Measurements from ENCODE around the gene EFL1.

The EFL1 gene

DNA sequence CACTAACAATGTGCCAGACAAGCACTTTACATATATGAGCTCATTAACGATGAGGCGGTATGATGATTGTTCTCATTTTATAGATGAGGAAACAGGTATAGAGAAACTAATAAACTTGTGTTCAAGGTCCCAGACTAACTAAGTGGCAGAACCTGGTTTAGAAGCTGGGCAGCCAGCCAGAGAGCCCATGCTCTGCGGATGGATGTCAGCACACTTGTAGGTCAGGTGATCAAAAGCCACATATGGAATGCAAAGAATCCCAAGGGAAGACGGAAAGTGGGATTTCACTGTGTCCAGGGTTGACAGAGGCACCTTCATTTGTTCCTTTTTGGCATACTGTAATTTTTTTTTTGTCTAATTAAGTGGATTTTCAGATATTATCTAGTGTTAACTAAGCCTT, 103.7 kb downstream of the EFL1 start:
- no peaks in the 10 kb centered on the region for H3K27me3 ChIP-seq (ENCODE audit: insufficient read depth, insufficient read length)
- peaks cover 13% of the 10 kb centered on the region for H3K36me3 ChIP-seq (ENCODE audit: insufficient read depth, insufficient read length, low read length)
- H3K9ac ChIP-seq (ENCODE audit: insufficient read length, low read depth): no peak overlapping the region
- DNase-seq (ENCODE audit: low read depth, low spot score): no peak
- no peaks in the 10 kb centered on the region for H3K9me3 ChIP-seq (ENCODE audit: insufficient read depth, low read length)
- TF ChIP-seq YY1 (IDR thresholded peaks at IDR 0.05; ENCODE audit: insufficient read depth, insufficient read length): no peak
- no peak for TF ChIP-seq SUZ12 (IDR thresholded peaks at IDR 0.05; ENCODE audit: extremely low read depth, insufficient read depth, insufficient read length)
- no peak for TF ChIP-seq ZNF274 (IDR thresholded peaks at IDR 0.05; ENCODE audit: low read depth, low read length)
- H3K4me1 ChIP-seq (ENCODE audit: insufficient read depth, insufficient read length): peaks cover 2% of the 10 kb centered on the region
- H3K4me3 ChIP-seq (ENCODE audit: insufficient read length, low read depth): no peak overlapping the region

DNA sequence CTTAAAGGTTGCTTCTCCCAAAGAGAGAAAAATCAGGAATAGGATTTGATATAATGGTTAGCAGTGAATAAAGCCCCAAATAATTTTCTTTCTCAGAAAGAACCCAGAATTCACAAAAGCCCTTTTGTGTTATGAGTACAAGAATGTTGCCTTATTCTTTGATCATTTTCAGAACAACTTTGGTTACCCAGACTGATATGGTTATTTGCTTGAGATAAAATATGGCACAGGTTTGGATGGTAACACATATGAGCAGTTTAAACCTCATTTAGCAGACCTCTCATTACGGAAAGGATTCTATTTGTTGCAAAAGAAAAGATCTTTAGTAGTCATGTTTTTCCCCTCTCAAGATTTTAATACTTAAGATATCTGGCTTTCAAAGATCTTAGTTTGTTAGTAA, 111.9 kb downstream of the EFL1 start:
- Histone ChIP-seq H3K4me1 (ENCODE audit: insufficient read depth, insufficient read length) (no peaks in the 10 kb centered on the region), H3K9me3 (ENCODE audit: insufficient read depth, low read length) (no peaks in the 10 kb centered on the region), H3K9ac (ENCODE audit: insufficient read length, low read depth) (no peak overlapping the region), H3K4me3 (ENCODE audit: insufficient read length, low read depth) (no peak overlapping the region), H3K36me3 (ENCODE audit: insufficient read depth, insufficient read length, low read length) (peaks cover 13% of the 10 kb centered on the region), H3K27me3 (ENCODE audit: insufficient read depth, insufficient read length) (no peaks in the 10 kb centered on the region)
- no peak for DNase-seq (ENCODE audit: low read depth, low spot score)
- TF ChIP-seq SUZ12 (IDR thresholded peaks at IDR 0.05; ENCODE audit: extremely low read depth, insufficient read depth, insufficient read length) (no peak), YY1 (IDR thresholded peaks at IDR 0.05; ENCODE audit: insufficient read depth, insufficient read length) (no peak), ZNF274 (IDR thresholded peaks at IDR 0.05; ENCODE audit: low read depth, low read length) (no peak)

DNA sequence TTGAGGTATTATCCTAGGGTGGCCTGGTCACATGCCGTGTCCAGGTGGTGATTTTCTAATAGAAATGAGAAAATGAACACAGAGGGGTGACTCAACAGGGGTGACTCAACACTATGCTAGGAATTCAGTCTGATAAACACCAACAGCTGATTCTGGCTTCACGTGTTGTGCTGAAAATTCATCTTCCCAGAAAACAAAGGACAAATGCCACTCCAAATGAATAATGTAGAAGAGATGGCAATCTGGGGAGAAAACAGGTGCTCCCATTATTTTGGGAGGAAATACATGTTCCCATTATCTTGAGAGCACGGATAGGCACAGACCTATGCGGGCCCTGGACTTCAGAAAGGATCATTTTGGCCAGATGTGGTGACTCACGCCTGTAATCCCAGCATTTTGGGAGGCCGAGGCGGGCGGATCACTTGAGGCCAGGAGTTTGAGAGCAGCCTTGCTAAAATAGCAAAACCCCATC, 115.5 kb downstream of the EFL1 start:
- Histone ChIP-seq H3K9ac (ENCODE audit: insufficient read length, low read depth) (no peak overlapping the region), H3K27me3 (ENCODE audit: insufficient read depth, insufficient read length) (no peaks in the 10 kb centered on the region), H3K9me3 (ENCODE audit: insufficient read depth, low read length) (no peaks in the 10 kb centered on the region), H3K4me3 (ENCODE audit: insufficient read length, low read depth) (no peak overlapping the region), H3K36me3 (ENCODE audit: insufficient read depth, insufficient read length, low read length) (peaks cover 12% of the 10 kb centered on the region), H3K4me1 (ENCODE audit: insufficient read depth, insufficient read length) (no peaks in the 10 kb centered on the region)
- no peak for DNase-seq (ENCODE audit: low read depth, low spot score)
- TF ChIP-seq ZNF274 (IDR thresholded peaks at IDR 0.05; ENCODE audit: low read depth, low read length): no peak
- TF ChIP-seq YY1 (IDR thresholded peaks at IDR 0.05; ENCODE audit: insufficient read depth, insufficient read length): no peak
- no peak for TF ChIP-seq SUZ12 (IDR thresholded peaks at IDR 0.05; ENCODE audit: extremely low read depth, insufficient read depth, insufficient read length)

DNA sequence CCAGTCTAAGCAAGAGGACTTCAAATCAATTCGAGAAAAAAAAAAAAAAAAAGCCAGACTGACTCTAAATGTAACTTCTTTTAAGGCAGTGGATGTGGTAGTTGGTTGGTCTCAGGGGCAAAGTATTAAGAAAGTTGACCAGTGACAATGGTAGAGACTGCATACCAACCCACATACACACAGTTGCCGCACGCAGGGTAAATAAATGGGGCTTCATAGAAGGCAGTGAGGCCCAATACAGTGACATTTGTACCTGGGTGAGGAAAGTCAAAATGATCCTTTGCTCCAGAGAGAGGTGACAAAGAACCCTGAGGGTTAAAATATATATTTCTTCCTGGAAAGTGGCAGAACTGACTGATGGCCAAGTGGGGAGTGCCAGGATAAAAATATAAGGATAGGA, 116.0 kb downstream of the EFL1 start:
- Histone ChIP-seq H3K9me3 (ENCODE audit: insufficient read depth, low read length) (no peaks in the 10 kb centered on the region), H3K4me3 (ENCODE audit: insufficient read length, low read depth) (no peak overlapping the region), H3K9ac (ENCODE audit: insufficient read length, low read depth) (no peak overlapping the region), H3K4me1 (ENCODE audit: insufficient read depth, insufficient read length) (no peaks in the 10 kb centered on the region), H3K36me3 (ENCODE audit: insufficient read depth, insufficient read length, low read length) (peaks cover 8% of the 10 kb centered on the region), H3K27me3 (ENCODE audit: insufficient read depth, insufficient read length) (no peaks in the 10 kb centered on the region)
- TF ChIP-seq ZNF274 (IDR thresholded peaks at IDR 0.05; ENCODE audit: low read depth, low read length): no peak
- TF ChIP-seq YY1 (IDR thresholded peaks at IDR 0.05; ENCODE audit: insufficient read depth, insufficient read length): no peak
- TF ChIP-seq SUZ12 (IDR thresholded peaks at IDR 0.05; ENCODE audit: extremely low read depth, insufficient read depth, insufficient read length): no peak
- DNase-seq (ENCODE audit: low read depth, low spot score): no peak

DNA sequence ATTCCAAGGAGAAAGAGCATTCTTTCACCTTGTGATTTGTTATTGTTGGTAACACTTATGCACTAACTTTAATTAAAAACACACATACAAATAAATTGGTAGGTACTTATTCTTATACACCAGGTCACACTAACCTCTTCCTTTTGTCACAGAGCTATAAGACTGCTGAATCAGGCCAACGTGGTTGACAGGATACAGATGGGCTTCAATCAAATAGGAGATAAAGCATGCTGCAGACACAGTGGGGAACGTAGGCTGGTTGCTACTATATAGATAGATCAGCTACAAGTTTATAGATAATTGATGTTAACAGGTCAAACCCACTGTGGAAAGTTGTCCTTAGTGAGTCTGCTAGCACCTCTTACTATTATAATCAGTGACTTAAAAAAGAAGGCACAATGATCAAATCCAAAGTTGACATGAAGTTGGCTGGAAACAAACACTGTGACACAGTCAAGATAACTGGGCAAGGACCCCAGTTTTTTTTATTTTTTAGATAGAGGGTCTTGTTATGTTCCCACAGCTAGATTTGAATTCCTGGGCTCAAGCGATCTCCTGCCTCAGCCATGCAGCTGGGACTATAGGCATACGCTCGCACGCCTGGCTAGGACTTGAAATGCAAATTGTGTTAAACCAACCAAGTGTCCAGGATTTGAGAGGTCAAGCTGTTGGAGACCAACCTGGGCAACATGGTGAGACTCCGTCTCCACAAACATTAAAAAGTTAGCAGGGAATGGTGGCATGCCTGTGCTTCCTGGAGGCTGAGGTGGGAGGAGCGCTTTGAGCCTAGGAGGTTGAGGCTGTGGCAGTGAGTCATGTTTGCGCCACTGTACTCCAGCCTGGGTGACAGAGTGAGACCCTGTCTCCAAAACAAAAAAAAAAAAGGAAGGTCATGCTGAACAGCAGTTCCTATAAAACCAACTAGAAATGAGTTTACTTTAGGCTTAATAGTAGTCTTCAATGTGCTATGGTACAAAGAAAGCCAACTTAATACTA, 118.8 kb downstream of the EFL1 start:
- H3K4me1 ChIP-seq (ENCODE audit: insufficient read depth, insufficient read length): no peaks in the 10 kb centered on the region
- DNase-seq (ENCODE audit: low read depth, low spot score): no peak
- no peak for TF ChIP-seq YY1 (IDR thresholded peaks at IDR 0.05; ENCODE audit: insufficient read depth, insufficient read length)
- TF ChIP-seq ZNF274 (IDR thresholded peaks at IDR 0.05; ENCODE audit: low read depth, low read length): no peak
- TF ChIP-seq SUZ12 (IDR thresholded peaks at IDR 0.05; ENCODE audit: extremely low read depth, insufficient read depth, insufficient read length): no peak

DNA sequence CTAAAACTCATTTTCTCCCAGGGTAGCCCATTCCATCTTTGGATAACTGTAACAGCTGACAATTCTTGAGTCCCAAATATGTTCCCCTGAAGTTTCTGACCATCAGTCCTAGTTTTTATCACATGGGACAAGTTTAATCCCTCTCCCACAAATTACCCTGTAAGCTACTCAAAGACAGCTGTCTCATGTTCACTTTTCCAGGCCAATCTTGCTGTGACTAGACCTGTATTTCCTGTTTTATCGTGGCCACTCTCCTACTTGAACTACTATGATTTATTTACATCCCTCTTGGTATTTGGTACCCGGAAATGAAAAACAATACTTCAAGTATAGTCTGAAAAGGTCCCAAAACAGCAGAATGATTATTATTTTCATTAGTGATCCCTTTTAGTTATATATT, 121.6 kb downstream of the EFL1 start:
- H3K27me3 ChIP-seq (ENCODE audit: insufficient read depth, insufficient read length): no peaks in the 10 kb centered on the region
- H3K4me3 ChIP-seq (ENCODE audit: insufficient read length, low read depth): no peak overlapping the region
- H3K9me3 ChIP-seq (ENCODE audit: insufficient read depth, low read length): no peaks in the 10 kb centered on the region
- no peak for TF ChIP-seq ZNF274 (IDR thresholded peaks at IDR 0.05; ENCODE audit: low read depth, low read length)
- no peak for TF ChIP-seq SUZ12 (IDR thresholded peaks at IDR 0.05; ENCODE audit: extremely low read depth, insufficient read depth, insufficient read length)
- TF ChIP-seq YY1 (IDR thresholded peaks at IDR 0.05; ENCODE audit: insufficient read depth, insufficient read length): no peak
- H3K36me3 ChIP-seq (ENCODE audit: insufficient read depth, insufficient read length, low read length): peaks cover 14% of the 10 kb centered on the region
- no peak for DNase-seq (ENCODE audit: low read depth, low spot score)
- no peaks in the 10 kb centered on the region for H3K4me1 ChIP-seq (ENCODE audit: insufficient read depth, insufficient read length)
- H3K9ac ChIP-seq (ENCODE audit: insufficient read length, low read depth): no peak overlapping the region

More for the DNA sequence above, 118.8 kb downstream of the EFL1 start:
- no peak overlapping the region for H3K4me3 ChIP-seq (ENCODE audit: insufficient read length, low read depth)
- no peak overlapping the region for H3K9ac ChIP-seq (ENCODE audit: insufficient read length, low read depth)
- H3K9me3 ChIP-seq (ENCODE audit: insufficient read depth, low read length): no peaks in the 10 kb centered on the region
- no peaks in the 10 kb centered on the region for H3K36me3 ChIP-seq (ENCODE audit: insufficient read depth, insufficient read length, low read length)
- no peaks in the 10 kb centered on the region for H3K27me3 ChIP-seq (ENCODE audit: insufficient read depth, insufficient read length)

DNA sequence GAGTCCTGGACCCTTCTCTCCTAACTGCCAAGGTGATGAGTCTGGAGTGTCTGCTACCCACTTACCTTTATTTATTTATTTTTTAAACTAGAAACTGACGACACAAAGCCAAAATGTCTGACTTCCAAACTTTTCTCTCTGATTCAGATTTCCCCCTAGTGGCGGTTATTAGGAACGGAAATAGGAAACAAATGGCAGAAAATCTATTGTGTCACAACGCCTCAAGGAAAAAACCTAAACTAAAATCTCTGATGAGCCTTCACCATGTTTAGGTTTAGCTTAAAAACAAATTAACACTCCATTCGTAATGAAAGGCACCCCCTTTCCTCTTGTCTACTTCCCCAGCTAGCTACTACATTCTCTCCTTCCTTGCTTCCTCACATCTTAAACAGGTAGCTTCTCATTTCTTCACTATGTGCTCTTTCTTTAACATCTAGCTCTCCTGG, 122.7 kb downstream of the EFL1 start:
- H3K4me1 ChIP-seq (ENCODE audit: insufficient read depth, insufficient read length): no peaks in the 10 kb centered on the region
- H3K36me3 ChIP-seq (ENCODE audit: insufficient read depth, insufficient read length, low read length): peaks cover 14% of the 10 kb centered on the region
- H3K9ac ChIP-seq (ENCODE audit: insufficient read length, low read depth): no peak overlapping the region
- no peak overlapping the region for H3K4me3 ChIP-seq (ENCODE audit: insufficient read length, low read depth)
- TF ChIP-seq ZNF274 (IDR thresholded peaks at IDR 0.05; ENCODE audit: low read depth, low read length): no peak
- TF ChIP-seq YY1 (IDR thresholded peaks at IDR 0.05; ENCODE audit: insufficient read depth, insufficient read length): no peak
- TF ChIP-seq SUZ12 (IDR thresholded peaks at IDR 0.05; ENCODE audit: extremely low read depth, insufficient read depth, insufficient read length): no peak
- H3K27me3 ChIP-seq (ENCODE audit: insufficient read depth, insufficient read length): no peaks in the 10 kb centered on the region
- no peak for DNase-seq (ENCODE audit: low read depth, low spot score)
- no peaks in the 10 kb centered on the region for H3K9me3 ChIP-seq (ENCODE audit: insufficient read depth, low read length)

All from NT2/D1 (cell line).